ENCODE data around the gene INO80B. TPM values are rescaled to one million over a fixed set of nuclear protein-coding genes. Genes with fewer than 3 reads are reported as not detected.

The INO80B gene
- total and polyA plus RNA-seq, 9 of the 15 experiments (the other 6 are each of a cell fraction or from before 2014, with no cell fraction given), result 0.41 to 22.6 (median 9.0) TPM

DNA sequence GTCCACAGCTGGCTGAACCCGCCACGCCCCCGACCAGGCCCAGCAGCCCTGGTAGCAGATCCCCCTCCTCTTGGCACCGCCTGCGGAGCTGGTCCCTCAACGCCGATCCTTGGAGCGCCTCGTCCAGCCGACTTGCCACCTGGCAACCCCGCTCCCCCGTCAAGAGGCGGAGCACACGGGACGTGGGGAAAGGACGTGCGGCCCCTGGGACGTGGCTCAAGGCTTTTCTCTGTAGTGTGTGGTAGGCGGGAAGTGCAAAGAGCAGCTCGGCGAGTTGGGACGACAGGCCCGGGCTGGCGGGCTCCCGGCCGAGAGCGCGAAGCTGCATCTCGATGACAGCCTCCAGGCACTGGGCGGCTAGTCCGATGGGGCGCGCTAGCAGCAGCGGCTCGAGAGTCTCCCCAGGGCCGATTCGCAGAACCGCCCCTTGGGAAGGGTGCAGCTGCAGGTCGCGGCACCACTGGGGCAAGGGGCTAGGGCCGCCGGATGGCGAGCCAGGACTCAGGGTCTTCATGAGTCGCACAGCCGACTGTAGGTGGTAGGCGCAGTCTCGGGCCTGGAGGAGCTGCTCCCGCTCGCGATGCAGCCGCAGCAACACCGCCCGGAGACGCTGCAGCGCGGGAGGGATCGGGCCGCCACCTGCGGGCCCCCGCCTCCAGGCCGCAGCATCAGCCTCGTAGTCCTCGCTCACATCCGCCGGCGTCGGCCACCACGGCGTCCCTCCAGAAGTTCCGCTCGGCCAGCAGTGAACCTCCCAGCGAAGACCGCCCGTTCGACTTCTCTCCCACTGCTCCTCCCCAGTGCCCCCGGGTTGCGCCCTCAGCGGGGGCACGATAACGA lies 27.3 kb downstream of the INO80B start (continued):
- TF ChIP-seq, protein P1, sequence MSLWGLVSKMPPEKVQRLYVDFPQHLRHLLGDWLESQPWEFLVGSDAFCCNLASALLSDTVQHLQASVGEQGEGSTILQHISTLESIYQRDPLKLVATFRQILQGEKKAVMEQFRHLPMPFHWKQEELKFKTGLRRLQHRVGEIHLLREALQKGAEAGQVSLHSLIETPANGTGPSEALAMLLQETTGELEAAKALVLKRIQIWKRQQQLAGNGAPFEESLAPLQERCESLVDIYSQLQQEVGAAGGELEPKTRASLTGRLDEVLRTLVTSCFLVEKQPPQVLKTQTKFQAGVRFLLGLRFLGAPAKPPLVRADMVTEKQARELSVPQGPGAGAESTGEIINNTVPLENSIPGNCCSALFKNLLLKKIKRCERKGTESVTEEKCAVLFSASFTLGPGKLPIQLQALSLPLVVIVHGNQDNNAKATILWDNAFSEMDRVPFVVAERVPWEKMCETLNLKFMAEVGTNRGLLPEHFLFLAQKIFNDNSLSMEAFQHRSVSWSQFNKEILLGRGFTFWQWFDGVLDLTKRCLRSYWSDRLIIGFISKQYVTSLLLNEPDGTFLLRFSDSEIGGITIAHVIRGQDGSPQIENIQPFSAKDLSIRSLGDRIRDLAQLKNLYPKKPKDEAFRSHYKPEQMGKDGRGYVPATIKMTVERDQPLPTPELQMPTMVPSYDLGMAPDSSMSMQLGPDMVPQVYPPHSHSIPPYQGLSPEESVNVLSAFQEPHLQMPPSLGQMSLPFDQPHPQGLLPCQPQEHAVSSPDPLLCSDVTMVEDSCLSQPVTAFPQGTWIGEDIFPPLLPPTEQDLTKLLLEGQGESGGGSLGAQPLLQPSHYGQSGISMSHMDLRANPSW (CRISPR knock-in tag; IDR thresholded peaks at IDR 0.05), result no peak
- TF ChIP-seq ZNF3 (CRISPR knock-in tag; IDR thresholded peaks at IDR 0.05) (no peak), AFF4 (CRISPR knock-in tag; IDR thresholded peaks at IDR 0.05) (peak; percentile 51; the same call in 1 of the 2 replicates), CAMTA2 (CRISPR knock-in tag; conservative IDR thresholded peaks at IDR 0.05) (no peak), ZNF316 (IDR thresholded peaks at IDR 0.05) (no peak), KLF1 (tag; IDR thresholded peaks at IDR 0.05) (no peak), ILK (tag; IDR thresholded peaks at IDR 0.05; ENCODE audit: borderline replicate concordance, low read depth) (no peak), ZNF175 (CRISPR knock-in tag; IDR thresholded peaks at IDR 0.05; ENCODE audit: low read depth) (no peak), RBM15 (IDR thresholded peaks at IDR 0.05; ENCODE audit: insufficient read depth, low read length) (no peak), TRIM28 (IDR thresholded peaks at IDR 0.05) (no peak), ZNF830 (CRISPR knock-in tag; IDR thresholded peaks at IDR 0.05) (no peak), ZNF24 (IDR thresholded peaks at IDR 0.05) (no peak)
- TF ChIP-seq, protein P2, sequence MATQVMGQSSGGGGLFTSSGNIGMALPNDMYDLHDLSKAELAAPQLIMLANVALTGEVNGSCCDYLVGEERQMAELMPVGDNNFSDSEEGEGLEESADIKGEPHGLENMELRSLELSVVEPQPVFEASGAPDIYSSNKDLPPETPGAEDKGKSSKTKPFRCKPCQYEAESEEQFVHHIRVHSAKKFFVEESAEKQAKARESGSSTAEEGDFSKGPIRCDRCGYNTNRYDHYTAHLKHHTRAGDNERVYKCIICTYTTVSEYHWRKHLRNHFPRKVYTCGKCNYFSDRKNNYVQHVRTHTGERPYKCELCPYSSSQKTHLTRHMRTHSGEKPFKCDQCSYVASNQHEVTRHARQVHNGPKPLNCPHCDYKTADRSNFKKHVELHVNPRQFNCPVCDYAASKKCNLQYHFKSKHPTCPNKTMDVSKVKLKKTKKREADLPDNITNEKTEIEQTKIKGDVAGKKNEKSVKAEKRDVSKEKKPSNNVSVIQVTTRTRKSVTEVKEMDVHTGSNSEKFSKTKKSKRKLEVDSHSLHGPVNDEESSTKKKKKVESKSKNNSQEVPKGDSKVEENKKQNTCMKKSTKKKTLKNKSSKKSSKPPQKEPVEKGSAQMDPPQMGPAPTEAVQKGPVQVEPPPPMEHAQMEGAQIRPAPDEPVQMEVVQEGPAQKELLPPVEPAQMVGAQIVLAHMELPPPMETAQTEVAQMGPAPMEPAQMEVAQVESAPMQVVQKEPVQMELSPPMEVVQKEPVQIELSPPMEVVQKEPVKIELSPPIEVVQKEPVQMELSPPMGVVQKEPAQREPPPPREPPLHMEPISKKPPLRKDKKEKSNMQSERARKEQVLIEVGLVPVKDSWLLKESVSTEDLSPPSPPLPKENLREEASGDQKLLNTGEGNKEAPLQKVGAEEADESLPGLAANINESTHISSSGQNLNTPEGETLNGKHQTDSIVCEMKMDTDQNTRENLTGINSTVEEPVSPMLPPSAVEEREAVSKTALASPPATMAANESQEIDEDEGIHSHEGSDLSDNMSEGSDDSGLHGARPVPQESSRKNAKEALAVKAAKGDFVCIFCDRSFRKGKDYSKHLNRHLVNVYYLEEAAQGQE (IDR thresholded peaks at IDR 0.05; ENCODE audit: borderline replicate concordance), result no peak
- TF ChIP-seq, protein P2 (CRISPR knock-in tag; IDR thresholded peaks at IDR 0.05; ENCODE audit: low read depth), result no peak

Data from K562 (cell line).